H1 (cell line): ENCODE measurements around the gene ZHX3. TPM values are rescaled to one million over a fixed set of nuclear protein-coding genes. Genes with fewer than 3 reads are reported as not detected.

Experiments
- CTCF ChIA-PET: fragments of 300-600 bp; sonication (Branson Sonifier 250); formaldehyde crosslinking; loops from one replicate; lab custom pipeline; 2021; ENCODE audit not compliant: partially characterized antibody; lab: Charles Lee
- POLR2A ChIA-PET: fragments of 300-600 bp; sonication (Branson Sonifier 250); formaldehyde crosslinking; loops from one replicate; lab custom pipeline; 2021; ENCODE audit warnings: inconsistent platforms; ENCODE audit not compliant: partially characterized antibody; lab: Charles Lee
- DNase-seq, 2 experiments: peaks; one replicate each; pipeline versions ENCODE4 v3.0.0 to v3.0.0-alpha.2; 2010 to 2022; ENCODE audit warnings: low spot score in 2 of 2, low read depth in 1 of 2, mixed read lengths in 1 of 2
- FAIRE-seq: peaks from 2 replicates; lab custom pipeline; 2011; peaks lifted over from hg19 to GRCh38; lab: Jason Lieb, UNC
- H2AFZ ChIP-seq: 2 replicates; pipeline ENCODE4 v1.8.1; 2012; ENCODE audit warnings: low read length, inconsistent platforms
- H2AK5ac ChIP-seq: 2 replicates; pipeline ENCODE4 v1.6.1; 2013; ENCODE audit warnings: low read depth, low read length
- H2BK120ac ChIP-seq: replicated peaks from 2 replicates; pipeline ENCODE3; 2013; ENCODE audit warnings: low read depth, low read length, inconsistent platforms
- H2BK12ac ChIP-seq: 2 replicates; pipeline ENCODE4 v1.6.1; 2013; ENCODE audit warnings: low read depth, low read length
- H2BK15ac ChIP-seq: 2 replicates; pipeline ENCODE4 v1.6.1; 2013; ENCODE audit warnings: low read length
- H2BK20ac ChIP-seq: 2 replicates; pipeline ENCODE4 v1.6.1; 2013; ENCODE audit warnings: low read length
- H2BK5ac ChIP-seq: 2 replicates; pipeline ENCODE4 v1.6.1; 2013; ENCODE audit warnings: low read depth, low read length
- H3K14ac ChIP-seq: 2 replicates; pipeline ENCODE4 v1.6.1; 2013; ENCODE audit warnings: inconsistent platforms; ENCODE audit not compliant: insufficient read length
- H3K18ac ChIP-seq: 2 replicates; pipeline ENCODE4 v1.6.1; 2013; ENCODE audit warnings: low read length; ENCODE audit errors: extremely low read depth
- H3K23ac ChIP-seq: 2 replicates; pipeline ENCODE4 v1.6.1; 2013; ENCODE audit warnings: inconsistent platforms; ENCODE audit not compliant: insufficient read length
- H3K23me2 ChIP-seq: 2 replicates; pipeline ENCODE4 v1.6.1; 2013; ENCODE audit warnings: low read depth, low read length
- H3K27ac ChIP-seq: 2 replicates; pipeline ENCODE4 v1.6.1; 2011; ENCODE audit warnings: low read depth, low read length, inconsistent platforms
- H3K27me3 ChIP-seq, 4 experiments: replicated peaks in 1 of 4; 1 replicate in 1 of 4; 2 replicates in 3 of 4; pipeline versions ENCODE4 v1.6.1 to v1.8.1; 2011 to 2013; ENCODE audit warnings: low read length in 3 of 4, mild to moderate bottlenecking in 3 of 4, inconsistent platforms in 2 of 4, mixed read lengths in 2 of 4, moderate library complexity in 1 of 4; ENCODE audit not compliant: control insufficient read depth in 3 of 4, insufficient read depth in 3 of 4; ENCODE audit errors: extremely low read depth in 1 of 4
- H3K36me3 ChIP-seq, 4 experiments: 2 replicates each; pipeline versions ENCODE4 v1.6.1 to v1.8.1; 2011 to 2013; ENCODE audit warnings: mild to moderate bottlenecking in 4 of 4, low read length in 3 of 4, moderate library complexity in 2 of 4, control low read depth in 1 of 4, inconsistent platforms in 1 of 4; ENCODE audit not compliant: insufficient read depth in 4 of 4, control insufficient read depth in 2 of 4
- H3K4ac ChIP-seq: replicated peaks from 2 replicates; pipeline ENCODE3; 2013; ENCODE audit warnings: low read length, low read depth, mixed read lengths, inconsistent platforms; ENCODE audit not compliant: insufficient read length
- H3K4me1 ChIP-seq, 4 experiments: replicated peaks in 1 of 4; 1 replicate in 1 of 4; 2 replicates in 3 of 4; pipeline versions ENCODE4 v1.6.1 to v1.8.1; 2011 to 2013; ENCODE audit warnings: low read length in 3 of 4, inconsistent platforms in 2 of 4, mixed read lengths in 1 of 4; ENCODE audit not compliant: insufficient read depth in 4 of 4, control insufficient read depth in 3 of 4
- H3K4me2 ChIP-seq, 2 experiments: 2 replicates each; pipeline versions ENCODE4 v1.6.1 to v1.8.1; 2011 to 2013; ENCODE audit warnings: low read depth in 2 of 2, low read length in 2 of 2, control low read depth in 1 of 2, inconsistent platforms in 1 of 2, mild to moderate bottlenecking in 1 of 2; ENCODE audit not compliant: insufficient read depth in 1 of 2
- H3K4me3 ChIP-seq, 4 experiments: fragments of 200-600, 300-600 bp in 1 of 4; sonication (generic), shearing (Covaris generic), sonication (Bioruptor Twin) in 1 of 4; 2 replicates each; pipeline versions ENCODE4 v1.5.1 to v1.8.1; 2011 to 2016; ENCODE audit warnings: low read length in 4 of 4, low read depth in 3 of 4, control low read depth in 2 of 4, inconsistent platforms in 2 of 4, mild to moderate bottlenecking in 2 of 4, mixed read lengths in 1 of 4, moderate library complexity in 1 of 4; ENCODE audit not compliant: insufficient read depth in 2 of 4; ENCODE audit errors: extremely low read depth in 1 of 4
- H3K56ac ChIP-seq: replicated peaks from 2 replicates; pipeline ENCODE3; 2013; ENCODE audit warnings: low read depth, mild to moderate bottlenecking, mixed read lengths, low read length, inconsistent platforms; ENCODE audit not compliant: insufficient read length
- H3K79me1 ChIP-seq: 2 replicates; pipeline ENCODE4 v1.6.1; 2013; ENCODE audit warnings: low read depth, low read length, control low read depth
- H3K79me2 ChIP-seq, 2 experiments: 2 replicates each; pipeline versions ENCODE4 v1.6.1 to v1.8.1; 2012 to 2013; ENCODE audit warnings: low read length in 2 of 2, mild to moderate bottlenecking in 2 of 2, inconsistent platforms in 1 of 2; ENCODE audit not compliant: insufficient read depth in 2 of 2, control insufficient read depth in 1 of 2
- H3K9ac ChIP-seq, 4 experiments: replicated peaks in 1 of 4; 1 replicate in 1 of 4; 2 replicates in 3 of 4; pipeline versions ENCODE4 v1.6.1 to v1.8.1; 2011 to 2013; ENCODE audit warnings: low read depth in 3 of 4, low read length in 3 of 4, control low read depth in 2 of 4, mild to moderate bottlenecking in 2 of 4, moderate library complexity in 2 of 4, inconsistent platforms in 1 of 4; ENCODE audit errors: extremely low read depth in 1 of 4
- H3K9me3 ChIP-seq, 2 experiments: 2 replicates each; pipeline versions ENCODE4 v1.6.1 to v1.8.1; 2012 to 2013; ENCODE audit warnings: mild to moderate bottlenecking in 2 of 2, moderate library complexity in 2 of 2, control low read depth in 1 of 2, inconsistent platforms in 1 of 2, low read depth in 1 of 2, low read length in 1 of 2, mixed read lengths in 1 of 2; ENCODE audit not compliant: insufficient read depth in 2 of 2
- H4K20me1 ChIP-seq, 2 experiments: replicated peaks in 1 of 2; 2 replicates each; pipeline versions ENCODE3 to v1.8.1; 2011 to 2013; ENCODE audit warnings: inconsistent platforms in 2 of 2, low read length in 2 of 2, mild to moderate bottlenecking in 1 of 2; ENCODE audit not compliant: insufficient read depth in 2 of 2, control insufficient read depth in 1 of 2
- H4K5ac ChIP-seq: 2 replicates; pipeline ENCODE4 v1.6.1; 2013; ENCODE audit warnings: low read length, low read depth, mixed read lengths, inconsistent platforms; ENCODE audit not compliant: insufficient read length
- H4K8ac ChIP-seq: 2 replicates; pipeline ENCODE4 v1.8.0; 2013; ENCODE audit warnings: mild to moderate bottlenecking, moderate library complexity, low read length, inconsistent platforms; ENCODE audit not compliant: insufficient read depth; ENCODE audit errors: extremely low read depth
- H4K91ac ChIP-seq: replicated peaks from 2 replicates; pipeline ENCODE3; 2013; ENCODE audit warnings: low read length, mixed read lengths, inconsistent platforms; ENCODE audit not compliant: insufficient read length
- ASH2L ChIP-seq: fragments of 200-600, 300-600 bp; sonication (generic); IDR thresholded peaks from one replicate; pipeline ENCODE4 v1.7.1; 2017; ENCODE audit warnings: low read length
- EZH2 ChIP-seq: fragments of 200-600 bp; sonication (generic); IDR thresholded peaks from 2 replicates; pipeline ENCODE4 v1.7.1; 2012; ENCODE audit warnings: low read depth, mild to moderate bottlenecking, moderate library complexity, low read length, inconsistent platforms; ENCODE audit not compliant: severe bottlenecking
- KDM1A ChIP-seq: fragments of 200-600, 300-600 bp; sonication (generic); IDR thresholded peaks from 2 replicates; pipeline ENCODE4 v1.7.1; 2016; ENCODE audit warnings: mild to moderate bottlenecking, low read length, borderline replicate concordance
- MAX ChIP-seq: IDR thresholded peaks from 2 replicates; pipeline ENCODE4 v1.6.1; 2012; ENCODE audit warnings: inconsistent platforms
- PHF8 ChIP-seq: fragments of 200-600 bp; sonication (generic); conservative IDR thresholded peaks from 2 replicates; pipeline ENCODE4 v1.7.1; 2012; ENCODE audit warnings: low read depth, mild to moderate bottlenecking, inconsistent platforms, low read length, moderate library complexity
- RAD21 ChIP-seq, 2 experiments: IDR thresholded peaks in 1 of 2; conservative IDR thresholded peaks in 1 of 2; 2 replicates each; pipeline ENCODE4 v1.6.1; 2011; ENCODE audit warnings: low read depth in 2 of 2, low read length in 2 of 2, improper control_type of control experiment in 1 of 2, inconsistent platforms in 1 of 2, mild to moderate bottlenecking in 1 of 2, moderate library complexity in 1 of 2
- SAP30 ChIP-seq: fragments of 300-600 bp; sonication (generic); IDR thresholded peaks from 2 replicates; pipeline ENCODE4 v1.7.1; 2012; ENCODE audit warnings: low read length, moderate library complexity, mild to moderate bottlenecking, inconsistent platforms; ENCODE audit not compliant: insufficient read depth, insufficient replicate concordance
- SIN3A ChIP-seq, 2 experiments: IDR thresholded peaks in 1 of 2; conservative IDR thresholded peaks in 1 of 2; 2 replicates each; pipeline ENCODE4 v1.6.1; 2011 to 2012; ENCODE audit warnings: low read length in 2 of 2, improper control_type of control experiment in 1 of 2, low read depth in 1 of 2, mild to moderate bottlenecking in 1 of 2
- SP1 ChIP-seq: IDR thresholded peaks from 2 replicates; pipeline ENCODE4 v1.6.1; 2011; ENCODE audit warnings: low read depth, low read length
- WGBS, 2 experiments: shearing (Covaris generic) in 1 of 2; methylation state at CpG; one replicate each; pipeline versions ENCODE4 v1.1.6 to v1.1.7; 2013 to 2015; ENCODE audit warnings: low lambda C conversion rate in 2 of 2, mixed read lengths in 2 of 2, inconsistent platforms in 1 of 2, low coverage in 1 of 2, missing lambda C conversion rate in 1 of 2; ENCODE audit not compliant: insufficient replicate concordance in 2 of 2, insufficient coverage in 1 of 2, insufficient read length in 1 of 2; ENCODE audit errors: extremely low coverage in 1 of 2, missing lambda C conversion rate in 1 of 2; 5-methylcytosine and 5-hydroxymethylcytosine counted together
- polyA plus RNA-seq, 7 experiments: library from polyadenylated mRNA; depleted of rRNA in 3 of 7; stranded (reverse) in 5 of 7; unstranded in 2 of 7; fragments of >200 nt in 5 of 7; fragments of 200-250 nt in 2 of 7; gene quantifications; 1 replicate in 5 of 7; 2 replicates in 1 of 7; 4 replicates in 1 of 7; pipeline versions ENCODE4 v1.2.1 to v1.2.3, GENCODE V29; 2011 to 2013; ENCODE audit warnings: missing spikeins in 2 of 7, mixed read lengths in 2 of 7
- total RNA-seq: library from RNA; stranded (reverse); fragmentation: NEBNext Ultra II Directional; extraction: Animal tissue kit (Norgen Biotek cat#: 25700); gene quantifications from 2 replicates; pipeline ENCODE4 v1.2.1, GENCODE V29; 2021

ZHX3 gene
- total and polyA plus RNA-seq, 2 of the 8 experiments (the other 6 are each of a cell fraction or from before 2014, with no cell fraction given): 1.00 to 7.8 TPM

GRCh38 chr20:41308726-41309413 is 8.7 kb downstream of the ZHX3 start:
- Histone ChIP-seq H3K27me3 (no peaks in the 10 kb centered on the region; a peak in 1 of 7 replicates), H3K23ac (no peak overlapping the region), H3K79me2 (no peaks in the 10 kb centered on the region), H2BK120ac (no peak overlapping the region), H3K4me1 (peaks cover 0 to 5% (median 0%) of the 10 kb centered on the region in 4 experiments; a peak in 3 of 7 replicates), H3K4me2 (no peak overlapping the region), H3K23me2 (no peaks in the 10 kb centered on the region; the same call in 1 of the 2 replicates), H3K9ac (no peak overlapping the region), H2BK5ac (no peak overlapping the region), H2AFZ (no peak overlapping the region), H4K5ac (no peak overlapping the region), H4K8ac (no peak overlapping the region), H3K9me3 (0 out of 4 replicates have a peak, but pooled peaks cover 0 to 4% of the 10 kb centered on the region in 2 experiments), H3K56ac (no peak overlapping the region), H4K20me1 (no peaks in the 10 kb centered on the region), H4K91ac (no peak overlapping the region), H2BK12ac (no peak overlapping the region), H2AK5ac (no peak overlapping the region), H3K14ac (no peak overlapping the region), H3K36me3 (no peaks in the 10 kb centered on the region), H3K79me1 (no peaks in the 10 kb centered on the region), H3K18ac (no peak overlapping the region), H2BK15ac (no peak overlapping the region), H2BK20ac (no peak overlapping the region), H3K27ac (no peak overlapping the region), H3K4me3 (no peak overlapping the region), H3K4ac (no peak overlapping the region)
- TF ChIP-seq MAX (no peak), EZH2 (no peak), SP1 (no peak), KDM1A (no peak), RAD21 (IDR thresholded peaks at IDR 0.05 in 1 of 2, conservative IDR thresholded peaks at IDR 0.05 in 1 of 2; ENCODE audit: low read depth in 2 of 2, low read length in 2 of 2) (no peak), PHF8 (no peak), SAP30 (no peak), SIN3A (conservative IDR thresholded peaks at IDR 0.05 in 1 of 2, IDR thresholded peaks at IDR 0.05 in 1 of 2; ENCODE audit: low read depth in 1 of 2, low read length in 2 of 2) (no peak), ASH2L (no peak)
- 74% methylated on average over 3 of the region's 3 CpGs; no CpG with 5 or more reads in 1 of the 2 experiments for WGBS, 2 experiments
- FAIRE-seq (no peak), DNase-seq (no peak)
- POLR2A ChIA-PET: no interaction called here
- CTCF ChIA-PET: interaction anchor here (0.8 to 1.2 kb wide), 2 partner anchors 136 to 214 kb away, joined by 3 read pairs; no protein-coding TSS in a partner anchor
